Measurements from ENCODE around the gene LBX1. TPM values are rescaled to one million over a fixed set of nuclear protein-coding genes. Genes with fewer than 3 reads are reported as not detected.

LBX1 gene
- total RNA-seq, 4 donors from 2014 or later, result not detected

DNA sequence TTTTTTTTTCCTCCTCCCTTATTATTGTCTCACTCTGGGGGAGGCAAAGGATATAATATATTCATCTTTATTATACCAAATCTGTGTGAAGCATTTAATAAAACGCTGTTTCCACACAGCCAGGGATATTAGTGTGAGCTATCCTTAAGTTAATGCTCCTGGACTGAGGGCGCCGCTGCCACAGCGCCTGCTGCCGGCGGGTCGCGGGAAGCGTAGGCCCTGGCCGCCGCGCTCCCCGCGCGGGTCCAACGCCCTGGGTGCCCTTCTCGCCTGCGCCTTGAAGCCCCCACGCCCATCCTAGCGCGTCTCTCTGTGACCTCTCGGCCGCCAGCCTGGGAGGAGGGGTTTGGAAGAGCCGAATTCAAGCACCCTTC, 9.5 kb upstream of the LBX1 start:
- no peak for DNase-seq (ENCODE audit: low spot score in 2 of 2)
- Histone ChIP-seq H3K27me3 (peaks cover 92% of the 10 kb centered on the region), H3K4me3 (no peak overlapping the region), H3K27ac (no peak overlapping the region), H3K4me1 (peaks cover 11% of the 10 kb centered on the region), H3K36me3 (no peaks in the 10 kb centered on the region), H3K9me3 (no peaks in the 10 kb centered on the region)
- WGBS, result 38% methylated on average over 24 of the region's 24 CpGs
- no peak for TF ChIP-seq POLR2A (IDR thresholded peaks at IDR 0.05)
- no peak for TF ChIP-seq POLR2AphosphoS5 (IDR thresholded peaks at IDR 0.05)
- TF ChIP-seq, protein P1, sequence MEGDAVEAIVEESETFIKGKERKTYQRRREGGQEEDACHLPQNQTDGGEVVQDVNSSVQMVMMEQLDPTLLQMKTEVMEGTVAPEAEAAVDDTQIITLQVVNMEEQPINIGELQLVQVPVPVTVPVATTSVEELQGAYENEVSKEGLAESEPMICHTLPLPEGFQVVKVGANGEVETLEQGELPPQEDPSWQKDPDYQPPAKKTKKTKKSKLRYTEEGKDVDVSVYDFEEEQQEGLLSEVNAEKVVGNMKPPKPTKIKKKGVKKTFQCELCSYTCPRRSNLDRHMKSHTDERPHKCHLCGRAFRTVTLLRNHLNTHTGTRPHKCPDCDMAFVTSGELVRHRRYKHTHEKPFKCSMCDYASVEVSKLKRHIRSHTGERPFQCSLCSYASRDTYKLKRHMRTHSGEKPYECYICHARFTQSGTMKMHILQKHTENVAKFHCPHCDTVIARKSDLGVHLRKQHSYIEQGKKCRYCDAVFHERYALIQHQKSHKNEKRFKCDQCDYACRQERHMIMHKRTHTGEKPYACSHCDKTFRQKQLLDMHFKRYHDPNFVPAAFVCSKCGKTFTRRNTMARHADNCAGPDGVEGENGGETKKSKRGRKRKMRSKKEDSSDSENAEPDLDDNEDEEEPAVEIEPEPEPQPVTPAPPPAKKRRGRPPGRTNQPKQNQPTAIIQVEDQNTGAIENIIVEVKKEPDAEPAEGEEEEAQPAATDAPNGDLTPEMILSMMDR (IDR thresholded peaks at IDR 0.05), result peak in 1 of 2 donors; percentile 66
- TF ChIP-seq EP300 (IDR thresholded peaks at IDR 0.05), result no peak

DNA sequence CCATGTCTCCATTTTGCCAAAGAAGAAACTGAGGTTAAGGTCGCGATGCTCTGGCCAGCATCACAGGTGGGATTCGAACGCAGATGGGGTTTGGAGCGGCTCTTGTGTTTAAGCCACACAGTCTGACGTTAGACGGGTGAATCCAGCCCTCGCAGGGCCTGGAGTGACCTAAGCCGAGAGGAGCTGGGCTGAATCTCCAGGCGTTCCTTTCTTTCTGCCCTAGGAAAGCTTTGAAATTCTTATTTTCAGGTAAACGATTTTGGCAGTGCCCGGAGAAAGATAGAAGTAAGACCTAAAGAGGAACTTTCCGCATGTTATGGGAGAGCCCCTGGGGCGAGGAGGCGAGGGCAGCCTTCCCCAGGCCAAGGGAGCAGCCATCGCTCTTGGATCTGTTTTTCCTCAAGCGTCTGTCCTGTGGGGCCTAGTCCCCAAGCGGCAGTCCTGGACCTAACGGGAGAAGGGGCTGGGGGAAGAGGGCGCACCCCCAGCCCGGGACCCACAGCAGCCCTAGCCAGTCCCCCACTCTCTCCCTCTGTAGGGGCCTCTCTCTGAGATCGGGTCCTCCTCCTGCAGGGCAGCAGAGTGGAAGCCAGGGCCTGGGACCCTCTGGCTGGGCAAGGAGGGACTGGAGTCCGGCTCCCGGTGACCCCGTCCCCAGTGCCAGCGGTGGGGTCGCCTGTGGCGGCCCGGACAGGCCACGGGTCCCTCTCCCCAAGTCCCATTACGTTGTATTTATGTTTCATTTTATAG, 8.9 kb upstream of the LBX1 start:
- Histone ChIP-seq H3K36me3 (no peaks in the 10 kb centered on the region), H3K4me1 (peaks cover 11% of the 10 kb centered on the region), H3K4me3 (no peak overlapping the region), H3K9me3 (no peaks in the 10 kb centered on the region), H3K27ac (no peak overlapping the region), H3K27me3 (peaks cover 92% of the 10 kb centered on the region)
- WGBS, result 30% methylated on average over 27 of the region's 31 CpGs
- TF ChIP-seq, protein P1 (IDR thresholded peaks at IDR 0.05), result no peak
- peak in 1 of 3 donors; percentile 23 for TF ChIP-seq POLR2AphosphoS5 (IDR thresholded peaks at IDR 0.05)
- no peak for DNase-seq (ENCODE audit: low spot score in 2 of 2)

DNA sequence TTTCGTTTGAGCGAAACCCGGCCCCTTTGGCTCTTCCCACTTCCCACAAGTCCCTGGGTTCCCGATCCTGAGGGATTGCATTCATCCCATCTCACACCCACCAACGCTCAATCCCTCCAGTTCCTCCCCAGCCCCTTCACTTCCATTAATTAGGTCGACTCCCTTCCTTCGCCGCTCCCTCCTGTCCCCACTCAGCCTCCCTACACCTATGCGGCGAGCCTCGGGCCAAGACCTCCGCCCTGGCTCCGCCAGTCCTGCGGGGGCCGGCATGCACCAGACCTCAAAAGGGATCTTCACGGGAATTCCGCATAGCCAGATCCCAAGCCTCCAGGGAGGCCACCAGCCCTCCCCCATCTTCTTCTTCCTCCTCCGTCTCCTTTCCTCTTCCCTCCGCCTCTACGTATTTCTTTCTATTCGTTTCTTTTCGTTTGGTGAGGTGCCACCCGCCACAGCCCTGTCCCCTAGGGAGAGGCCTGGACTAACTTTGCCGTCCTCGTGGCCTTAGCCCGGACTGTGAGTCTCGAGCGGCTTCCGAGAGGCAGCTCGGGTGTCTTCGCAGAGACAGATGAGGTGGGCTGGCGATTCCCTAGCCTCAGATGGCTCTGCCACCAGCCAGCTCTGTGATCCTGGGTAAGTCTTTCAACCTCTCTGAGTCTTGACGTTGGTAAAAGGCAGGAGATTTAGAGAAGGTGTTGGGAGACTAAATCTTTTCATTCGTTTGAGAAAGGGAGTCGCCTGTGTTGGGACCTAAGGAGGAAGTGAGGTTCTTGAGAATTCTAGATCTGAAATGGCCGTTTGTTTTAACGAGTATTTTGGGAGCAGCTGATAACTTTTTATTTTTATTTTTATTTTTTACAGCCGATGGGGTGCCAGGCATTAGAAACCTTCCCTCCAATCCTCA, 8.1 kb upstream of the LBX1 start:
- TF ChIP-seq, protein P1 (IDR thresholded peaks at IDR 0.05), result no peak
- TF ChIP-seq POLR2AphosphoS5 (IDR thresholded peaks at IDR 0.05) (no peak), POLR2A (IDR thresholded peaks at IDR 0.05) (no peak), EP300 (IDR thresholded peaks at IDR 0.05) (no peak)
- no peaks in the 10 kb centered on the region for H3K9me3 ChIP-seq
- peaks cover 11% of the 10 kb centered on the region for H3K4me1 ChIP-seq
- H3K27me3 ChIP-seq, result peaks cover 95% of the 10 kb centered on the region
- DNase-seq (ENCODE audit: low spot score in 2 of 2), result no peak
- WGBS, result 18% methylated on average over 38 of the region's 38 CpGs
- no peak overlapping the region for H3K27ac ChIP-seq
- H3K4me3 ChIP-seq, result no peak overlapping the region
- no peaks in the 10 kb centered on the region for H3K36me3 ChIP-seq

DNA sequence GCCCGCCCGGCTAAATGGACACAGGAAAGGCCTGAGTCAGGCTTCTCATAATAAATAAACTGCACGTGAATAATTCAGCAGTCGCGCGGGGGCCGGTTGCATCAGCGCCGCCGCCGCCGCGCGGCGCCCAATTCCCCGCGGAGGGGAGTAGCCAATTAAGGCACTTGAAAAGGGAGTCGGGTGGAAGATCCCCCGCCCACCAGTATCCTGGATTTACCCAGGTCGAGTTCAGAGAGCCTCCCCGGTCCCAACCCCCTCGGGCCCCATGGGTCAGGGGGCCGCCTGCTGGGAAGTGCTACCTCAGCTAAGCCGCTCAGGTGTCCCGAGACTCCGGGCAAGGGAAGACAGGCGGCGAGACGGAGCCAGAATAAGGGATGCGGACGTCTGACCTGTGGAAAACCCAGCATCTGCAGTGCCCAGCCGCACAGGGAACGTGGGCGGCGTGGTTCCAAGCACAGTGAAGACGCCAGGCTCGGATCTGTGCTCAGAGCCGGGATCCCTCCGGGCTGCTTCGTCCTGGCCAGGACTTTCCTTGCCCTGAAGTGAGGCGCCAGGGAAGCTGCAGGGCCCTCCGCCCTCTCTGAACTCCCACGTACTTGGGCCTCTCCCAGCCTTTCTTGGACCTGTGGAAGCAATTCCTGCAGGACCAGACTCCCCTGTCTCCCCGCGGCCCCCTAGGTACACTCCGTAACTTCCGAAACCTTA, 7.3 kb upstream of the LBX1 start:
- TF ChIP-seq POLR2AphosphoS5 (IDR thresholded peaks at IDR 0.05) (no peak), EP300 (IDR thresholded peaks at IDR 0.05) (no peak)
- TF ChIP-seq, protein P1 (IDR thresholded peaks at IDR 0.05), result no peak
- no peaks in the 10 kb centered on the region for H3K36me3 ChIP-seq
- DNase-seq (ENCODE audit: low spot score in 2 of 2), result no peak
- H3K4me1 ChIP-seq, result peaks cover 11% of the 10 kb centered on the region
- no peak overlapping the region for H3K4me3 ChIP-seq
- H3K27me3 ChIP-seq, result peaks cover 95% of the 10 kb centered on the region
- 5% methylated on average over 20 of the region's 47 CpGs for WGBS
- H3K9me3 ChIP-seq, result no peaks in the 10 kb centered on the region
- no peak overlapping the region for H3K27ac ChIP-seq
